ENCODE data around the gene SLC10A2.

DNA sequence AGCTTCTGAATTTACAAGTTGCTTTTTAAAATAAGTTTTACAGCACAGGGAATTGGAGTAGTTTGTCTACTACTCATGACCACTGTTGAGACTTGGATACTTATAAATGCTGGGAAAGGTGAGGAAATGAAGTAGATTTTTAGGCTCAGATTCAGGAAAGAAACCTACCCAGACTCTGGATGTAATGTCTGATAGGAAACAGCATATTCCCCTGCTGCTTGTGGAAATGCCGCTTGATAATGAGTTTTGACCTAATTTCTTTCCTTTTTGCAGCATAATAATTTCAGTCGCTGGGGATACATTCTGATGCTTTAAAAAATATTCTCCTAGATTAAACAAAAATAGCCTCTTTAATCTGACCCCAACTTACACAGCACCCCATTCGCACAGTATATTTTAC is 53.6 kb downstream of the SLC10A2 start:
- TF ChIP-seq, protein P1, sequence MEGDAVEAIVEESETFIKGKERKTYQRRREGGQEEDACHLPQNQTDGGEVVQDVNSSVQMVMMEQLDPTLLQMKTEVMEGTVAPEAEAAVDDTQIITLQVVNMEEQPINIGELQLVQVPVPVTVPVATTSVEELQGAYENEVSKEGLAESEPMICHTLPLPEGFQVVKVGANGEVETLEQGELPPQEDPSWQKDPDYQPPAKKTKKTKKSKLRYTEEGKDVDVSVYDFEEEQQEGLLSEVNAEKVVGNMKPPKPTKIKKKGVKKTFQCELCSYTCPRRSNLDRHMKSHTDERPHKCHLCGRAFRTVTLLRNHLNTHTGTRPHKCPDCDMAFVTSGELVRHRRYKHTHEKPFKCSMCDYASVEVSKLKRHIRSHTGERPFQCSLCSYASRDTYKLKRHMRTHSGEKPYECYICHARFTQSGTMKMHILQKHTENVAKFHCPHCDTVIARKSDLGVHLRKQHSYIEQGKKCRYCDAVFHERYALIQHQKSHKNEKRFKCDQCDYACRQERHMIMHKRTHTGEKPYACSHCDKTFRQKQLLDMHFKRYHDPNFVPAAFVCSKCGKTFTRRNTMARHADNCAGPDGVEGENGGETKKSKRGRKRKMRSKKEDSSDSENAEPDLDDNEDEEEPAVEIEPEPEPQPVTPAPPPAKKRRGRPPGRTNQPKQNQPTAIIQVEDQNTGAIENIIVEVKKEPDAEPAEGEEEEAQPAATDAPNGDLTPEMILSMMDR (conservative IDR thresholded peaks at IDR 0.05 in 1 of 2, IDR thresholded peaks at IDR 0.05 in 1 of 2; ENCODE audit: extremely low read depth in 1 of 2, insufficient read depth in 1 of 2, low read depth in 1 of 2, low read length in 2 of 2) = no peak
- TF ChIP-seq EZH2 (IDR thresholded peaks at IDR 0.05; ENCODE audit: borderline replicate concordance, low read length) = no peak
